Esophagus squamous epithelium (tissue), 4 donors: ENCODE measurements around the gene ATPAF1.

Source experiments
- CTCF ChIP-seq, 6 experiments: fragments of 450-650 bp in 4 of 6; fragments of 200-600 bp in 2 of 6; sonication (generic) in 2 of 6; IDR thresholded peaks; one replicate each; pipeline ENCODE4 v1.5.1; 2016 to 2019; ENCODE audit warnings: antibody characterized with exemption in 6 of 6, mild to moderate bottlenecking in 4 of 6, moderate library complexity in 4 of 6
- POLR2A ChIP-seq, 4 donors: fragments of 450-650 bp; IDR thresholded peaks; one replicate each; pipeline ENCODE4 v1.6.1; 2017; ENCODE audit warnings: antibody characterized with exemption in 4 of 4, mild to moderate bottlenecking in 4 of 4, moderate library complexity in 3 of 4

GRCh38 chr1:46607345-46608130 lies 60.6 kb downstream of the ATPAF1 start:
- TF ChIP-seq CTCF (IDR thresholded peaks at IDR 0.05) (no peak), POLR2A (IDR thresholded peaks at IDR 0.05) (no peak)
